Ovary (tissue), 10 donors: ENCODE data around the gene OR5B21. TPM values are rescaled to one million over a fixed set of nuclear protein-coding genes. Genes with fewer than 3 reads are reported as not detected.

Source experiments
- DNase-seq, 5 donors: peaks; one replicate each; pipeline ENCODE4 v3.0.0-alpha.2; 2019 to 2020
- H3K27ac ChIP-seq, 2 donors: fragments of 200-600 bp; one replicate each; pipeline versions ENCODE4 v1.5.1 to v1.8.0; 2019 to 2022
- H3K27me3 ChIP-seq: fragments of 200-600 bp; one replicate; pipeline ENCODE4 v1.8.0; 2022
- H3K36me3 ChIP-seq: fragments of 200-600 bp; sonication (generic); one replicate; pipeline ENCODE4 v1.5.1; 2019
- H3K4me1 ChIP-seq: one replicate; pipeline ENCODE4 v1.8.1; 2013; ENCODE audit warnings: mild to moderate bottlenecking, moderate library complexity; ENCODE audit not compliant: insufficient read depth
- H3K4me3 ChIP-seq: fragments of 200-600 bp; sonication (generic); one replicate; pipeline ENCODE4 v1.5.1; 2017
- H3K9me3 ChIP-seq, 2 donors: fragments of 200-600 bp in 1 of 2; sonication (generic) in 1 of 2; one replicate each; pipeline versions ENCODE4 v1.5.1 to v1.8.1; 2013 to 2019; ENCODE audit warnings: mild to moderate bottlenecking in 1 of 2, moderate library complexity in 1 of 2
- EP300 ChIP-seq: sonication (generic); formaldehyde crosslinking; IDR thresholded peaks from one replicate; pipeline ENCODE4 v1.6.1; 2017; ENCODE audit warnings: antibody characterized with exemption
- POLR2A ChIP-seq: fragments of 450-650 bp; IDR thresholded peaks from one replicate; pipeline ENCODE4 v1.6.1; 2017; ENCODE audit warnings: antibody characterized with exemption, mild to moderate bottlenecking, moderate library complexity
- WGBS, 3 donors: extraction: QIAGEN DNeasy Blood & Tissue Kit in 1 of 3; methylation state at CpG; one replicate each; pipeline versions ENCODE4 v1.1.5 to v1.1.7; 2013 to 2017; 5-methylcytosine and 5-hydroxymethylcytosine counted together
- intact Hi-C, 4 donors: fragments of 100-400 bp; cut with DNase I; formaldehyde crosslinking; loops; one replicate each; pipeline versions ENCODE4 v1.11.0 to v1.15.1; 2022 to 2023
- long read RNA-seq, 3 donors: library from polyadenylated mRNA in 2 of 3; unstranded in 2 of 3; transcript quantifications; one replicate each; pipeline ENCODE4 v2.0.0 and lab custom pipeline, GENCODE V29; 2021 to 2026
- polyA plus RNA-seq, 2 donors: library from polyadenylated mRNA; stranded (reverse); fragments of 200-250 nt in 1 of 2; fragments of 350-450 nt in 1 of 2; fragmentation: Illumina TruSeq in 1 of 2; extraction: RNeasy Lipid Tissue Mini Kit (QIAGEN cat#74804) in 1 of 2; gene quantifications; one replicate each; pipeline ENCODE4 v1.2.3, GENCODE V29; 2013 to 2014
- total RNA-seq, 7 donors: library from RNA; depleted of rRNA in 2 of 7; stranded (reverse); fragments of >200 nt in 2 of 7; fragmentation: NEBNext Ultra II Directional in 3 of 7; extraction: Animal tissue kit (Norgen Biotek cat#: 25700) in 3 of 7; gene quantifications; one replicate each; pipeline versions ENCODE4 v1.1.0 to v1.2.4, GENCODE V29; 2016 to 2023
- TF ChIP-seq, protein P1 (sequence below), 3 donors: fragments of 450-650 bp in 2 of 3; fragments of 200-600 bp in 1 of 3; IDR thresholded peaks; one replicate each; pipeline versions ENCODE4 v1.5.1 to v1.8.0; 2016 to 2022; ENCODE audit warnings: antibody characterized with exemption in 3 of 3, mild to moderate bottlenecking in 1 of 3
- donor health status: DM: no; HTN: no; CAD: no; lungs with moderate emphysema.
- donor health status: DM: no; HTN: no; CAD: no.
- donor health status: Bipolar disorder and iron deficiency.
- donor health status: DM: yes; HTN: yes; CAD: no.
- donor health status: DM: no; HTN: no; CAD: no.
- donor health status: DM: yes; HTN: yes; CAD: no.

OR5B21 gene
- total RNA-seq (under 1 TPM in 1 of 7 donors, not detected in 6; 0.25 TPM), polyA plus RNA-seq (not detected)
- long read RNA-seq, donor 1 = 0 reads
- long read RNA-seq, donor 2 = 0 reads
- long read RNA-seq, donor 3 = 0 reads

DNA sequence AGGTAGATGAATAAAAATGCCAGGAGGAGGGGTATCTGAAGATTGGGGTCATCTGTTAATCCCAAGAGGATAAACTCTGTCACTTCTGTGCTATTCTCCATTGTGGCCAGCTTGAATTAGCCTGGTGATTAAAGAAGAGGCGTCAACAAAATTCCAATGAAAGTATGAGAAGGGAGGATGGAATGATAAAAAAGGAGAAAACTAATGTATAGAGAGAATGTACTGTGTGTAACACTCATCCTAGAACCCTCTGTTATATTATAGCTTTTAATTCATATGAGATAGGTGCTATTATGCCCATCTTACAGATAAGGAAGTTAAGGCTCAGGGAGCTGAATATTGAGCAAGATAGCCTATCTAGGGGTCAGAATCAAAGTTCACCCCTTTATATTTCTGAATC, at the start of gene OR5B21:
TSS of gene OR5B21 (minus strand) at position 101 of the 400 bp plus-strand sequence. CDS start at position 101, 0 bp downstream.
- H3K36me3 ChIP-seq = no peaks in the 10 kb centered on the region
- H3K9me3 ChIP-seq = no peaks in the 10 kb centered on the region
- DNase-seq = no peak
- intact Hi-C loops = no loop called here
- no peaks in the 10 kb centered on the region for H3K4me1 ChIP-seq
- H3K27ac ChIP-seq = no peak within 1 kb of the TSS
- TF ChIP-seq EP300 = no peak
- no peak for TF ChIP-seq POLR2A
- TF ChIP-seq, protein P1, sequence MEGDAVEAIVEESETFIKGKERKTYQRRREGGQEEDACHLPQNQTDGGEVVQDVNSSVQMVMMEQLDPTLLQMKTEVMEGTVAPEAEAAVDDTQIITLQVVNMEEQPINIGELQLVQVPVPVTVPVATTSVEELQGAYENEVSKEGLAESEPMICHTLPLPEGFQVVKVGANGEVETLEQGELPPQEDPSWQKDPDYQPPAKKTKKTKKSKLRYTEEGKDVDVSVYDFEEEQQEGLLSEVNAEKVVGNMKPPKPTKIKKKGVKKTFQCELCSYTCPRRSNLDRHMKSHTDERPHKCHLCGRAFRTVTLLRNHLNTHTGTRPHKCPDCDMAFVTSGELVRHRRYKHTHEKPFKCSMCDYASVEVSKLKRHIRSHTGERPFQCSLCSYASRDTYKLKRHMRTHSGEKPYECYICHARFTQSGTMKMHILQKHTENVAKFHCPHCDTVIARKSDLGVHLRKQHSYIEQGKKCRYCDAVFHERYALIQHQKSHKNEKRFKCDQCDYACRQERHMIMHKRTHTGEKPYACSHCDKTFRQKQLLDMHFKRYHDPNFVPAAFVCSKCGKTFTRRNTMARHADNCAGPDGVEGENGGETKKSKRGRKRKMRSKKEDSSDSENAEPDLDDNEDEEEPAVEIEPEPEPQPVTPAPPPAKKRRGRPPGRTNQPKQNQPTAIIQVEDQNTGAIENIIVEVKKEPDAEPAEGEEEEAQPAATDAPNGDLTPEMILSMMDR (IDR thresholded peaks at IDR 0.05) = no peak
- 91 to 100% (median 93%) methylated on average over 1 of the region's 1 CpG for WGBS, 3 donors
- H3K27me3 ChIP-seq = no peaks in the 10 kb centered on the region
- H3K4me3 ChIP-seq = no peak within 1 kb of the TSS

- Histone ChIP-seq H3K27me3 (no peaks in the 10 kb centered on the region), H3K4me3 (no peak overlapping the region), H3K36me3 (no peaks in the 10 kb centered on the region), H3K4me1 (no peaks in the 10 kb centered on the region), H3K27ac (no peak overlapping the region), H3K9me3 (no peaks in the 10 kb centered on the region)
- intact Hi-C loops = no loop called here
- DNase-seq = no peak
- TF ChIP-seq POLR2A = no peak
- TF ChIP-seq, protein P1 (IDR thresholded peaks at IDR 0.05) = no peak
- no peak for TF ChIP-seq EP300
- WGBS, 3 donors = 93 to 97% (median 96%) methylated on average over 7 of the region's 7 CpGs
Measured at GRCh38 chr11:58549644-58550043, 41.7 kb upstream of the OR5B21 start.

- WGBS, 3 donors = 67 to 83% (median 75%) methylated on average over 1 of the region's 1 CpG
- intact Hi-C loops = no loop called here
Measured at GRCh38 chr11:58546841-58547240, 38.9 kb upstream of the OR5B21 start.

DNA sequence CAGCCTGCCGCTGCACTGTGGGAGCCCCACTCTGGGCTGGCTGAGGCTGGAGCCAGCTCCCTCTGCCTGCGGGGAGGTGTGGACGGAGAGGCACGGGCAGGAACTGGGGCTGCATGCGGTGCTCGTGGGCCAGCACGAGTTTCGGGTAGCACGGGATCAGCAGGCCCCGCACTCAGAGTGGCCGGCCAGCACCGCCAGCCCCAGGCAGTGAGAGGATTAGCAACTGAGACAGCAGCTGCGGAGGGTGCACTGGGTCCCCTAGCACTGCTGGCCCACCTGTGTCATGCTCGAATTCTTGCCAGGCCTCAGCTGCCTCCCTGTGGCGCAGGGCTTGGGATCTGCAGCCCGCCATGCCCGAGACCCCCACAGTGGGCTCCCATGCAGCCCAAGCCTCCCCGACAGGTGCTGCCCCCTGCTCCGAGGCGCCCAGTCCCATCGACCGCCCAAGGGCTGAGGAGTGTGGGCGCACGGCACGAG, 24.0 kb upstream of the OR5B21 start:
- Histone ChIP-seq H3K4me3 (no peak overlapping the region), H3K9me3 (no peaks in the 10 kb centered on the region), H3K27me3 (no peaks in the 10 kb centered on the region), H3K27ac (no peak overlapping the region), H3K4me1 (no peaks in the 10 kb centered on the region), H3K36me3 (no peaks in the 10 kb centered on the region)
- TF ChIP-seq EP300 (no peak), POLR2A (no peak)
- TF ChIP-seq, protein P1 (IDR thresholded peaks at IDR 0.05) = no peak
- intact Hi-C loops = no loop called here
- no peak for DNase-seq
- 93 to 96% (median 94%) methylated on average over 17 to 25 of the region's 25 CpGs for WGBS, 3 donors

More at GRCh38 chr11:58546841-58547240, 38.9 kb upstream of the OR5B21 start:
- Histone ChIP-seq H3K27ac (no peak overlapping the region), H3K4me1 (no peaks in the 10 kb centered on the region), H3K36me3 (no peaks in the 10 kb centered on the region), H3K4me3 (no peak overlapping the region), H3K27me3 (no peaks in the 10 kb centered on the region), H3K9me3 (no peaks in the 10 kb centered on the region)
- no peak for DNase-seq
- TF ChIP-seq POLR2A (no peak), EP300 (no peak)
- TF ChIP-seq, protein P1 (IDR thresholded peaks at IDR 0.05) = no peak
